ENCODE data around the gene NHSL2.

Gene NHSL2

GRCh38 chrX:72110876-72111708 lies 200.4 kb downstream of the NHSL2 start:
- no peak overlapping the region for H3K9ac ChIP-seq (ENCODE audit: low read depth in 1 of 2, low read length in 2 of 2)
- no peak overlapping the region for H3K4me3 ChIP-seq (ENCODE audit: low read length in 2 of 2)
- no peaks in the 10 kb centered on the region for H3K4me1 ChIP-seq (ENCODE audit: control insufficient read depth in 2 of 2, insufficient read depth in 2 of 2, low read length in 2 of 2)
- H3K36me3 ChIP-seq (ENCODE audit: control insufficient read depth in 2 of 2, insufficient read depth in 2 of 2, low read length in 2 of 2) = no peaks in the 10 kb centered on the region
- no peaks in the 10 kb centered on the region for H3K9me3 ChIP-seq (ENCODE audit: control insufficient read depth in 2 of 2, low read length in 2 of 2)
- H3K27ac ChIP-seq (ENCODE audit: low read depth in 2 of 2, low read length in 2 of 2) = no peak overlapping the region
- peaks cover 0 to 8% of the 10 kb centered on the region in 2 donors for H3K27me3 ChIP-seq (ENCODE audit: control insufficient read depth in 2 of 2, insufficient read depth in 2 of 2, low read length in 2 of 2)

- Histone ChIP-seq H3K36me3 (ENCODE audit: control insufficient read depth in 2 of 2, insufficient read depth in 2 of 2, low read length in 2 of 2) (no peaks in the 10 kb centered on the region), H3K27me3 (ENCODE audit: control insufficient read depth in 2 of 2, insufficient read depth in 2 of 2, low read length in 2 of 2) (peaks cover 3 to 12% of the 10 kb centered on the region in 2 donors), H3K9ac (ENCODE audit: low read depth in 1 of 2, low read length in 2 of 2) (no peak overlapping the region), H3K9me3 (ENCODE audit: control insufficient read depth in 2 of 2, low read length in 2 of 2) (no peaks in the 10 kb centered on the region), H3K27ac (ENCODE audit: low read depth in 2 of 2, low read length in 2 of 2) (no peak overlapping the region), H3K4me1 (ENCODE audit: control insufficient read depth in 2 of 2, insufficient read depth in 2 of 2, low read length in 2 of 2) (no peaks in the 10 kb centered on the region), H3K4me3 (ENCODE audit: low read length in 2 of 2) (no peak overlapping the region)
Measured at GRCh38 chrX:72113461-72113860, 202.8 kb downstream of the NHSL2 start.

- Histone ChIP-seq H3K27ac (ENCODE audit: low read depth in 2 of 2, low read length in 2 of 2) (no peak overlapping the region), H3K27me3 (ENCODE audit: control insufficient read depth in 2 of 2, insufficient read depth in 2 of 2, low read length in 2 of 2) (peaks cover 3 to 8% of the 10 kb centered on the region in 2 donors), H3K4me3 (ENCODE audit: low read length in 2 of 2) (no peak overlapping the region), H3K4me1 (ENCODE audit: control insufficient read depth in 2 of 2, insufficient read depth in 2 of 2, low read length in 2 of 2) (no peaks in the 10 kb centered on the region), H3K9me3 (ENCODE audit: control insufficient read depth in 2 of 2, low read length in 2 of 2) (no peaks in the 10 kb centered on the region), H3K9ac (ENCODE audit: low read depth in 1 of 2, low read length in 2 of 2) (no peak overlapping the region), H3K36me3 (ENCODE audit: control insufficient read depth in 2 of 2, insufficient read depth in 2 of 2, low read length in 2 of 2) (no peaks in the 10 kb centered on the region)
Measured at GRCh38 chrX:72114306-72114705, 203.7 kb downstream of the NHSL2 start.

GRCh38 chrX:72114807-72115206 lies 204.2 kb downstream of the NHSL2 start:
- Histone ChIP-seq H3K9ac (ENCODE audit: low read depth in 1 of 2, low read length in 2 of 2) (no peak overlapping the region), H3K9me3 (ENCODE audit: control insufficient read depth in 2 of 2, low read length in 2 of 2) (no peaks in the 10 kb centered on the region), H3K4me3 (ENCODE audit: low read length in 2 of 2) (no peak overlapping the region), H3K27me3 (ENCODE audit: control insufficient read depth in 2 of 2, insufficient read depth in 2 of 2, low read length in 2 of 2) (peaks cover 3 to 8% of the 10 kb centered on the region in 2 donors), H3K4me1 (ENCODE audit: control insufficient read depth in 2 of 2, insufficient read depth in 2 of 2, low read length in 2 of 2) (no peaks in the 10 kb centered on the region), H3K27ac (ENCODE audit: low read depth in 2 of 2, low read length in 2 of 2) (no peak overlapping the region), H3K36me3 (ENCODE audit: control insufficient read depth in 2 of 2, insufficient read depth in 2 of 2, low read length in 2 of 2) (no peaks in the 10 kb centered on the region)

GRCh38 chrX:72115380-72115779 lies 204.7 kb downstream of the NHSL2 start:
- Histone ChIP-seq H3K9ac (ENCODE audit: low read depth in 1 of 2, low read length in 2 of 2) (no peak overlapping the region), H3K4me3 (ENCODE audit: low read length in 2 of 2) (no peak overlapping the region), H3K36me3 (ENCODE audit: control insufficient read depth in 2 of 2, insufficient read depth in 2 of 2, low read length in 2 of 2) (no peaks in the 10 kb centered on the region), H3K4me1 (ENCODE audit: control insufficient read depth in 2 of 2, insufficient read depth in 2 of 2, low read length in 2 of 2) (no peaks in the 10 kb centered on the region), H3K27me3 (ENCODE audit: control insufficient read depth in 2 of 2, insufficient read depth in 2 of 2, low read length in 2 of 2) (peaks cover 3 to 8% of the 10 kb centered on the region in 2 donors), H3K9me3 (ENCODE audit: control insufficient read depth in 2 of 2, low read length in 2 of 2) (no peaks in the 10 kb centered on the region), H3K27ac (ENCODE audit: low read depth in 2 of 2, low read length in 2 of 2) (no peak overlapping the region)

- H3K36me3 ChIP-seq (ENCODE audit: control insufficient read depth in 2 of 2, insufficient read depth in 2 of 2, low read length in 2 of 2) = no peaks in the 10 kb centered on the region
- H3K27ac ChIP-seq (ENCODE audit: low read depth in 2 of 2, low read length in 2 of 2) = no peak overlapping the region
- H3K4me3 ChIP-seq (ENCODE audit: low read length in 2 of 2) = no peak overlapping the region
- H3K9ac ChIP-seq (ENCODE audit: low read depth in 1 of 2, low read length in 2 of 2) = no peak overlapping the region
- H3K4me1 ChIP-seq (ENCODE audit: control insufficient read depth in 2 of 2, insufficient read depth in 2 of 2, low read length in 2 of 2) = peaks cover 0 to 2% of the 10 kb centered on the region in 2 donors
- peaks cover 3 to 8% of the 10 kb centered on the region in 2 donors for H3K27me3 ChIP-seq (ENCODE audit: control insufficient read depth in 2 of 2, insufficient read depth in 2 of 2, low read length in 2 of 2)
- no peaks in the 10 kb centered on the region for H3K9me3 ChIP-seq (ENCODE audit: control insufficient read depth in 2 of 2, low read length in 2 of 2)
Measured at GRCh38 chrX:72117636-72118210, 207.1 kb downstream of the NHSL2 start.

- peaks cover 0 to 4% of the 10 kb centered on the region in 2 donors for H3K4me1 ChIP-seq (ENCODE audit: control insufficient read depth in 2 of 2, insufficient read depth in 2 of 2, low read length in 2 of 2)
- H3K9ac ChIP-seq (ENCODE audit: low read depth in 1 of 2, low read length in 2 of 2) = no peak overlapping the region
- H3K27me3 ChIP-seq (ENCODE audit: control insufficient read depth in 2 of 2, insufficient read depth in 2 of 2, low read length in 2 of 2) = peaks cover 4% of the 10 kb centered on the region in 2 donors
- no peak overlapping the region for H3K4me3 ChIP-seq (ENCODE audit: low read length in 2 of 2)
- H3K27ac ChIP-seq (ENCODE audit: low read depth in 2 of 2, low read length in 2 of 2) = peak overlapping the region; percentile 18 to 30
- no peaks in the 10 kb centered on the region for H3K9me3 ChIP-seq (ENCODE audit: control insufficient read depth in 2 of 2, low read length in 2 of 2)
- no peaks in the 10 kb centered on the region for H3K36me3 ChIP-seq (ENCODE audit: control insufficient read depth in 2 of 2, insufficient read depth in 2 of 2, low read length in 2 of 2)
Measured at GRCh38 chrX:72120837-72121236, 210.2 kb downstream of the NHSL2 start.

- Histone ChIP-seq H3K4me3 (ENCODE audit: low read length in 2 of 2) (no peak overlapping the region), H3K4me1 (ENCODE audit: control insufficient read depth in 2 of 2, insufficient read depth in 2 of 2, low read length in 2 of 2) (peaks cover 0 to 4% of the 10 kb centered on the region in 2 donors)
Measured at GRCh38 chrX:72121383-72121782, 210.7 kb downstream of the NHSL2 start.

GRCh38 chrX:72122621-72123337 lies 212.1 kb downstream of the NHSL2 start:
- no peak overlapping the region for H3K27ac ChIP-seq (ENCODE audit: low read depth in 2 of 2, low read length in 2 of 2)
- H3K4me3 ChIP-seq (ENCODE audit: low read length in 2 of 2) = no peak overlapping the region
- H3K4me1 ChIP-seq (ENCODE audit: control insufficient read depth in 2 of 2, insufficient read depth in 2 of 2, low read length in 2 of 2) = peaks cover 0 to 4% of the 10 kb centered on the region in 2 donors
- no peaks in the 10 kb centered on the region for H3K36me3 ChIP-seq (ENCODE audit: control insufficient read depth in 2 of 2, insufficient read depth in 2 of 2, low read length in 2 of 2)
- H3K9ac ChIP-seq (ENCODE audit: low read depth in 1 of 2, low read length in 2 of 2) = no peak overlapping the region
- peaks cover 3 to 7% of the 10 kb centered on the region in 2 donors for H3K27me3 ChIP-seq (ENCODE audit: control insufficient read depth in 2 of 2, insufficient read depth in 2 of 2, low read length in 2 of 2)
- H3K9me3 ChIP-seq (ENCODE audit: control insufficient read depth in 2 of 2, low read length in 2 of 2) = no peaks in the 10 kb centered on the region

More at GRCh38 chrX:72121383-72121782, 210.7 kb downstream of the NHSL2 start:
- peak overlapping the region; percentile 18 to 30 for H3K27ac ChIP-seq (ENCODE audit: low read depth in 2 of 2, low read length in 2 of 2)
- H3K9me3 ChIP-seq (ENCODE audit: control insufficient read depth in 2 of 2, low read length in 2 of 2) = no peaks in the 10 kb centered on the region
- no peaks in the 10 kb centered on the region for H3K36me3 ChIP-seq (ENCODE audit: control insufficient read depth in 2 of 2, insufficient read depth in 2 of 2, low read length in 2 of 2)
- no peak overlapping the region for H3K9ac ChIP-seq (ENCODE audit: low read depth in 1 of 2, low read length in 2 of 2)
- H3K27me3 ChIP-seq (ENCODE audit: control insufficient read depth in 2 of 2, insufficient read depth in 2 of 2, low read length in 2 of 2) = peaks cover 3 to 9% of the 10 kb centered on the region in 2 donors
